ENCODE measurements around the gene CEP112.
"Not testable (repeated sequence)": the region's sequence is repeated elsewhere in the genome, so short reads cannot be mapped to it uniquely, and the experiment has no call there.

DNA sequence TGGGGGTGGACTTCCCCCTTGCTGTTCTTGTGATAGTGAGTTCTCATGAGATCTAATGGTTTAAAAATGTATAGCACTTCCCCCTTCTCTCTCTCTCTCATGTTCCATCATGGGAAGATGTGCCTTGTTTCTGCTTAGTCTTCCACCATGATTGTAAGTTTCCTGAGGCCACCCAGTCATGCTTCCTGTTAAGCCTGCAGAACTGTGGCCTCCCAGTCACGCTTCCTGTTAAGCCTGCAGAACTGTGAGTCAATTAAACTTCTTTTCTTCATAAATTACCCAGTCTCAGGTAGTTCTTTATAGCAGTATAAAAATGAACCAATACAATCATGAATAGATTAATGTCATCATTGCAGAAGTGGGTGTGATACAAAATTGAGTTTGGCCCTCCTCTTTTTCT, 383.4 kb downstream of the CEP112 start:
- not testable (repeated sequence) for TF ChIP-seq CTCF (IDR thresholded peaks at IDR 0.05); SP1 (CRISPR knock-in tag; conservative IDR thresholded peaks at IDR 0.05); SMAD3 (CRISPR knock-in tag; IDR thresholded peaks at IDR 0.05; ENCODE audit: borderline replicate concordance); OVOL2 (CRISPR knock-in tag; IDR thresholded peaks at IDR 0.05; ENCODE audit: borderline replicate concordance); ZNF219 (CRISPR knock-in tag; IDR thresholded peaks at IDR 0.05; ENCODE audit: borderline replicate concordance); ELF4 (CRISPR knock-in tag; IDR thresholded peaks at IDR 0.05; ENCODE audit: low read depth); RELA (CRISPR knock-in tag; IDR thresholded peaks at IDR 0.05; ENCODE audit: borderline replicate concordance); ZBTB21 (CRISPR knock-in tag; IDR thresholded peaks at IDR 0.05; ENCODE audit: borderline replicate concordance); MAX (CRISPR knock-in tag; IDR thresholded peaks at IDR 0.05); ZSCAN18 (CRISPR knock-in tag; IDR thresholded peaks at IDR 0.05); USF1 (CRISPR knock-in tag; IDR thresholded peaks at IDR 0.05); CBFB (CRISPR knock-in tag; IDR thresholded peaks at IDR 0.05; ENCODE audit: low read depth)
- TF ChIP-seq, protein P1, sequence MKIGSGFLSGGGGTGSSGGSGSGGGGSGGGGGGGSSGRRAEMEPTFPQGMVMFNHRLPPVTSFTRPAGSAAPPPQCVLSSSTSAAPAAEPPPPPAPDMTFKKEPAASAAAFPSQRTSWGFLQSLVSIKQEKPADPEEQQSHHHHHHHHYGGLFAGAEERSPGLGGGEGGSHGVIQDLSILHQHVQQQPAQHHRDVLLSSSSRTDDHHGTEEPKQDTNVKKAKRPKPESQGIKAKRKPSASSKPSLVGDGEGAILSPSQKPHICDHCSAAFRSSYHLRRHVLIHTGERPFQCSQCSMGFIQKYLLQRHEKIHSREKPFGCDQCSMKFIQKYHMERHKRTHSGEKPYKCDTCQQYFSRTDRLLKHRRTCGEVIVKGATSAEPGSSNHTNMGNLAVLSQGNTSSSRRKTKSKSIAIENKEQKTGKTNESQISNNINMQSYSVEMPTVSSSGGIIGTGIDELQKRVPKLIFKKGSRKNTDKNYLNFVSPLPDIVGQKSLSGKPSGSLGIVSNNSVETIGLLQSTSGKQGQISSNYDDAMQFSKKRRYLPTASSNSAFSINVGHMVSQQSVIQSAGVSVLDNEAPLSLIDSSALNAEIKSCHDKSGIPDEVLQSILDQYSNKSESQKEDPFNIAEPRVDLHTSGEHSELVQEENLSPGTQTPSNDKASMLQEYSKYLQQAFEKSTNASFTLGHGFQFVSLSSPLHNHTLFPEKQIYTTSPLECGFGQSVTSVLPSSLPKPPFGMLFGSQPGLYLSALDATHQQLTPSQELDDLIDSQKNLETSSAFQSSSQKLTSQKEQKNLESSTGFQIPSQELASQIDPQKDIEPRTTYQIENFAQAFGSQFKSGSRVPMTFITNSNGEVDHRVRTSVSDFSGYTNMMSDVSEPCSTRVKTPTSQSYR (CRISPR knock-in tag; IDR thresholded peaks at IDR 0.05): not testable (repeated sequence)

Data from WTC11 (cell line).